Muscle layer of duodenum (tissue), 2 donors: Measurements from ENCODE around the gene RPS15A.

ENCODE experiments used
- H3K27ac ChIP-seq: one replicate; pipeline ENCODE4 v1.7.0; 2013; ENCODE audit warnings: mild to moderate bottlenecking, low read length
- H3K27me3 ChIP-seq: one replicate; pipeline ENCODE4 v1.7.0; 2013; ENCODE audit warnings: low read depth, mild to moderate bottlenecking, control low read depth, low read length
- H3K36me3 ChIP-seq, 2 donors: one replicate each; pipeline ENCODE4 v1.7.0; 2013; ENCODE audit warnings: low read length in 2 of 2, control low read depth in 1 of 2, mild to moderate bottlenecking in 1 of 2; ENCODE audit not compliant: insufficient read depth in 2 of 2, control insufficient read depth in 1 of 2
- H3K4me1 ChIP-seq, 2 donors: one replicate each; pipeline ENCODE4 v1.7.0; 2013; ENCODE audit warnings: low read length in 2 of 2, mild to moderate bottlenecking in 2 of 2, control low read depth in 1 of 2, moderate library complexity in 1 of 2; ENCODE audit not compliant: insufficient read depth in 2 of 2, control insufficient read depth in 1 of 2
- H3K4me3 ChIP-seq, 2 donors: one replicate each; pipeline ENCODE4 v1.7.0; 2013; ENCODE audit warnings: low read length in 2 of 2, low read depth in 1 of 2, mild to moderate bottlenecking in 1 of 2
- H3K9me3 ChIP-seq, 2 donors: one replicate each; pipeline ENCODE4 v1.7.0; 2013; ENCODE audit warnings: low read length in 2 of 2, control low read depth in 1 of 2, mild to moderate bottlenecking in 1 of 2; ENCODE audit not compliant: control insufficient read depth in 1 of 2
- donor health status: healthy.

RPS15A gene

DNA sequence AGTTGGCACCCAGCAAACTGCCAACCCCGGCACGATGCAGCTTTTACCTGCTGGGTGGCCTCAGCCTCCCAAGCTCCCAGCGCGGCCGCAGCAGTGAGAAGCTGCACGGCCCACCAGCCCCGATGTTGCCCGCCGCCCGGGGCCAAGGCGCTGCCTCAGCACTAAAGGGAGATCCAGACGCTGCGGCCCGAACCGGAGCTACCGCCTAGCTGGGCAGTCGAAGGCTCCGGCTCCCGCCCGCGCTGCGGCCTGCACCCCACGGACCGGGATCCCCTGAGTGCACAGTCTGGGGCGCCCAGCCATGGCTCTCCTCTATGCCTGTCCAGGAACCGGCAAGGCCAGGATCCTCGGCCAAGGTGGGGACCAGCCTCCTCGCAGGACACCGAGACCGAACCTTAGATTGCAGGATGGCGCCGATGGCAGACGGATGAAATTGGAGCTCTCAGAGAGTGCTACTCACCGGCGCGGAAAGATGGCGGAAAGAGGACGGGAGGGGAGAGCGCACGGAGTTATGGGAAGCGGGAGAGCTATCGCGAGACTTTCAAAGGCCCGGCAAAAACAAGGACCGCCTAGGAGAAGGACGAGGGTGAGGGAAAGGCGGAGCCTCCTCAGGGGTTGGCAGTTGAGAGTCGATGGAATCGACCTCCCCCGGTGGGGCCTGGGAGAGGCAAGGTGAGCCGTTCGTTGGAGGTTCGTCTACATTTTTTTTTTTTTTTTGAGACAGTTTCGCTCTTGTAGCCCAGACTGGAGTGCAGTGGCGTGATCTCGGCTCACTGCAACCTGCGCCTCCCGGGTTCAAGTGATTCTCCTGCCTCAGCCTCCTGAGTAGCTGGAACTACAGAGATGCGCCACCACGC lies at the start of gene RPS15A:
Gene RPS15A (minus strand): TSS at position 485 of the 857 bp plus-strand sequence. CDS start 1,221 bp downstream, outside the sequence.
- Histone ChIP-seq H3K27me3 (no peaks in the 10 kb centered on the region), H3K36me3 (peaks cover 47 to 50% of the 10 kb centered on the region in 2 donors), H3K9me3 (no peaks in the 10 kb centered on the region), H3K4me1 (peaks cover 15 to 41% of the 10 kb centered on the region in 2 donors), H3K27ac (peak within 1 kb of the TSS; percentile 90), H3K4me3 (peak within 1 kb of the TSS; percentile 98)

DNA sequence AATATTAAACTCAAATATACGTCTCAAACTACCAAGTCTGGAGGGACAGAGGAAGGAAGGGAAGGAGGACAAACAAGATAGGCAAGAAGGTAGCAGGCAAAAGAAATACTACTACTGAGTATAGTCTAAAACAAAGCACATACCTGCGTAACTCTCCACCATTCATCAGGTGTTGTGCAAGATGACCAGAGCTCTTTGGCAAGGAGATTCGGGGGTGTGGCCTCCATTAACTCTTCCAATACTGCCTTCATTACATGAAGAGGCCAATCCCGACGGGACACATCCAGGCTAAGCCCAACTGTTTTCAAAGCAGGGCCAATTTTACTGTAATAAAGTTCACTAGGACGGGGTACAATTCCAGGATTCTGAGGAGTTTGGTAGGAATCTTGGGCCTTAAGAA lies 49.4 kb upstream of the RPS15A start:
- Histone ChIP-seq H3K9me3 (no peaks in the 10 kb centered on the region), H3K27ac (no peak overlapping the region), H3K4me3 (no peak overlapping the region), H3K27me3 (no peaks in the 10 kb centered on the region), H3K4me1 (no peaks in the 10 kb centered on the region), H3K36me3 (peaks cover 73 to 78% of the 10 kb centered on the region in 2 donors)

DNA sequence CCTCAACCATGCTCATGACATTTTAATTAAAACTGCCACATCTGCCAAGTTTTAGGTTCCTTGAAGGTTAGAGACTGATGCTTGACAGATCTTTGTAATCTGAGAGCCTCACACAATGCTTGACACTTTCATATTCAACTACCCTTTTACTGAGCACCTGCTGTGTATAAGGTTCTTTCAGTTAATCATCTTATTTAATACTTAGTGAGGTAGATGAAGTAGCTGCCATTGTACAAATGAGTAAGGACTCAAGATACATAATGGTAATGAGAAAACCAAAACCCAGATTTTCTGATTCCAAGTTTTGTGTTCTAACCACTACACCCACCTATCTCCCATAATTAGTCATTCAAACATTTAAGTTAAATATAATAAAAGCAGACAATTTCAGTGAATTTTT lies 46.6 kb upstream of the RPS15A start:
- Histone ChIP-seq H3K4me3 (no peak overlapping the region), H3K27ac (no peak overlapping the region), H3K36me3 (peaks cover 77 to 90% of the 10 kb centered on the region in 2 donors), H3K9me3 (no peaks in the 10 kb centered on the region), H3K27me3 (no peaks in the 10 kb centered on the region), H3K4me1 (no peaks in the 10 kb centered on the region)

GRCh38 chr16:18834864-18835263 lies 44.7 kb upstream of the RPS15A start:
- H3K4me1 ChIP-seq = no peaks in the 10 kb centered on the region
- H3K9me3 ChIP-seq = no peaks in the 10 kb centered on the region
- peaks cover 83 to 89% of the 10 kb centered on the region in 2 donors for H3K36me3 ChIP-seq
- no peak overlapping the region for H3K27ac ChIP-seq
- no peaks in the 10 kb centered on the region for H3K27me3 ChIP-seq
- H3K4me3 ChIP-seq = no peak overlapping the region

- H3K4me1 ChIP-seq = no peaks in the 10 kb centered on the region
- no peaks in the 10 kb centered on the region for H3K27me3 ChIP-seq
- no peak overlapping the region for H3K4me3 ChIP-seq
- no peaks in the 10 kb centered on the region for H3K9me3 ChIP-seq
- H3K27ac ChIP-seq = no peak overlapping the region
- peaks cover 84 to 92% of the 10 kb centered on the region in 2 donors for H3K36me3 ChIP-seq
Measured at GRCh38 chr16:18833707-18834505, 43.8 kb upstream of the RPS15A start.

- Histone ChIP-seq H3K4me1 (no peaks in the 10 kb centered on the region), H3K27me3 (no peaks in the 10 kb centered on the region), H3K9me3 (no peaks in the 10 kb centered on the region), H3K4me3 (no peak overlapping the region), H3K36me3 (peaks cover 82 to 92% of the 10 kb centered on the region in 2 donors), H3K27ac (no peak overlapping the region)
Measured at GRCh38 chr16:18832613-18833012, 42.5 kb upstream of the RPS15A start.

DNA sequence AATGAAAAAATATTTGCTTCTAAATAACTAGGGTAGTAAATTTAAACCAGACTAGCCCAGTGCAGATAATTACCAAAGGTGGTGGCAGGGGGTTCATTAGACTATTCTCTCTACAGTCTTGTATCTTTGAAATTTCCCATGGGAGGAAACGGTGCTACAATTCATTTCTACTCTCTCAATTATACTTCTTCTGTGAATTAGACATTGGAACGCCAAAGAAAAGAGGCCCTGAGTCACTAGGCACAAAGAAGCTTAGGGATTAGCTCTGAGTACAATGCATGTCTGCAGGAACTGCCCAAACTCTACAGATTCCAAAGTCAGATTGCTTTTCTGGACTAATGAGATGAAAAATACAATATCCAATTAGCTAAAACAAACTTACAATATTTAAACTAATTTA lies 41.9 kb upstream of the RPS15A start:
- Histone ChIP-seq H3K27ac (no peak overlapping the region), H3K36me3 (peaks cover 76 to 86% of the 10 kb centered on the region in 2 donors), H3K27me3 (no peaks in the 10 kb centered on the region), H3K9me3 (no peaks in the 10 kb centered on the region), H3K4me3 (no peak overlapping the region), H3K4me1 (no peaks in the 10 kb centered on the region)

DNA sequence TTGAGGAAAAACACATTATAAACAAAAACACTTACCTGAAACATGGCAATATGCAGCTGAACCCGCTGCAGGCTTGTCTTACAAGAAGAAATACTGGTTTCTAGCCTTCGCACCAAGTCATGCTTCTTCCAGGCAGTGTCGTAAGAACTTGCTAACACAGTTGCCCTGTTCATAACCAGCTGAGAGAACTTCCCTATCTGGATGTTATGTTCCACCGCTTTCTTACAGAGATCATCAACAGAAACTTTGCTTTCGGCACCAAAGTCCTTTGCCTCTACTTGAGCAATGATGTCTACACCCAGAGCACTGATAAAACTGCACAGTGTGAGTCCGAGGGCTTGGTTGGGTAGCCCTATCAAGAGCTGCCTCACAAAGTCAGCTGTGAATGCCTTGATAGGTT lies 39.1 kb upstream of the RPS15A start:
- Histone ChIP-seq H3K9me3 (no peaks in the 10 kb centered on the region), H3K36me3 (peaks cover 50 to 59% of the 10 kb centered on the region in 2 donors), H3K4me3 (no peak overlapping the region), H3K27ac (no peak overlapping the region), H3K4me1 (no peaks in the 10 kb centered on the region), H3K27me3 (no peaks in the 10 kb centered on the region)

DNA sequence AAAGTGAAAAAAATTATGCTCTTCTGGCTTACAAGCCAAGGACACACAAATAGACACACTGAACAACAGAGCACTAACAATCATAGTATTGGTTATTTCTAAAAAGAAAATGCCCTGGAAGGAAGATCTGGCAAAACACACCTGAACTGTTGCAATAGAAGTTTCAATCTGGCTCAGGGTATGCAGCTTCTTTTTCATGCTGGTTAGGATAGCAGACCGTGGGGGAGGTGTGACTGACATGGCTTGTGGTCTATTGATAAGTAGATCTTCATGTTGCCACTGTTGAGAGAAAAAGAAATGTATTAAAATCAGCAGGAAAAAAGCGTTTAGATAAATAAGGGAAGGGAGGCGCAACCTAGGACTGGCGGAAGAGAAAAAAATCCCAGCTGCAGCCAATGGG lies 37.8 kb upstream of the RPS15A start:
- H3K9me3 ChIP-seq = no peaks in the 10 kb centered on the region
- H3K4me3 ChIP-seq = no peak overlapping the region
- peaks cover 41 to 48% of the 10 kb centered on the region in 2 donors for H3K36me3 ChIP-seq
- no peaks in the 10 kb centered on the region for H3K27me3 ChIP-seq
- no peaks in the 10 kb centered on the region for H3K4me1 ChIP-seq
- no peak overlapping the region for H3K27ac ChIP-seq

DNA sequence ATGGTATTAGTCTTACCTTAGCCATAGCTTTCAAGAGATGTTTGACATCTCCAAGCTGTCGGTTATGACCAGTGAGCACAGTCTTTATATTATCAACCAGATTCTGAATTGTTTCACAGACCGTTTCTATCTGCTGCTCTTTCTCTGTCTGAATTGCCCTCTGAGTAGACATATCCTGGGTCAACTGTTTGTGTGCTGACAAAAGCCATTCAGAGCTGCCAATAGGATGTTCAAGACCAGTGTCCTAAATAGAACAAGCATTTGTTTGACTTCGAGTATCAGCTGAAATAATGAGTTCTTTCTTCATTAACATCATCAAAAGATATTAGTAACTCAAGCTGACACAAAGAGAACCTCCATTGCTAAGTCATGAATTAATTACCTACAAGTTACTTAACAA lies 26.2 kb upstream of the RPS15A start:
- no peaks in the 10 kb centered on the region for H3K9me3 ChIP-seq

DNA sequence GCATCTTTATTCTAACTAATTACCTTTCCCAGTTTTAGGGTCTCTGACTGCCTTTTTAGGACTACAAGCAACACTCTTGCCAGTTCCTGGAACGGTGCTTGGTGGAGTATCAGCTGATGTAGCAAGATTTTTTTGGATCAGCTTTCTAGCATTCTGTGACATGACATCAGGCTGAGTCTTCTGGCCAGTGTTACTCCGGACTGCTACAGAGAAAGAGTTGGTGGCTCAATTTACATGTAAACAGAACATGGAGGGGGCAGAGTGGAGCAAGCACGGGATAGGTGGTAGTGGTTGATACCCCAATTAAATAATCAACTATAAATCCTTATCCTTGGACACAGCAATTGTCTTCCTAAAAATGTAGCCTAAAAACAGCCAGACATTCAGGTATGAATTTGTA lies 21.8 kb upstream of the RPS15A start:
- no peaks in the 10 kb centered on the region for H3K27me3 ChIP-seq
- H3K9me3 ChIP-seq = no peaks in the 10 kb centered on the region
- no peak overlapping the region for H3K4me3 ChIP-seq
- no peak overlapping the region for H3K27ac ChIP-seq
- no peaks in the 10 kb centered on the region for H3K4me1 ChIP-seq
- peaks cover 59 to 68% of the 10 kb centered on the region in 2 donors for H3K36me3 ChIP-seq

More for the DNA sequence above, 26.2 kb upstream of the RPS15A start:
- no peak overlapping the region for H3K27ac ChIP-seq
- no peaks in the 10 kb centered on the region for H3K27me3 ChIP-seq
- no peaks in the 10 kb centered on the region for H3K4me1 ChIP-seq
- no peak overlapping the region for H3K4me3 ChIP-seq
- peaks cover 51 to 55% of the 10 kb centered on the region in 2 donors for H3K36me3 ChIP-seq
